GM21576 (cell line): ENCODE results near the gene CDH6.

ENCODE experiments used
- ATAC-seq: cut with Tn5 transposase; IDR thresholded peaks from one replicate; pipeline ENCODE4 v1.9.1; 2021; ENCODE audit warnings: mild to moderate bottlenecking, moderate library complexity; ENCODE audit not compliant: unreplicated experiment

CDH6 gene

GRCh38 chr5:31244921-31245320 is 51.4 kb downstream of the CDH6 start:
- ATAC-seq, result no peak

- ATAC-seq, result no peak
These were observed 53.9 kb downstream of the CDH6 start for GRCh38 chr5:31247381-31247780.

- ATAC-seq, result no peak
These were observed 56.7 kb downstream of the CDH6 start for GRCh38 chr5:31250201-31250600.

GRCh38 chr5:31251032-31251431 is 57.5 kb downstream of the CDH6 start:
- ATAC-seq, result no peak

GRCh38 chr5:31255041-31255440 is 61.6 kb downstream of the CDH6 start:
- ATAC-seq, result no peak

GRCh38 chr5:31268256-31268655 is 74.8 kb downstream of the CDH6 start:
- no peak for ATAC-seq

- no peak for ATAC-seq
These were observed 75.2 kb downstream of the CDH6 start for GRCh38 chr5:31268686-31269085.

- ATAC-seq, result no peak
These were observed 75.8 kb downstream of the CDH6 start for GRCh38 chr5:31269259-31269658.

GRCh38 chr5:31270396-31270795 is 76.9 kb downstream of the CDH6 start:
- ATAC-seq, result no peak

- ATAC-seq, result no peak
These were observed 78.1 kb downstream of the CDH6 start for GRCh38 chr5:31271567-31271966.

- no peak for ATAC-seq
These were observed 79.7 kb downstream of the CDH6 start for GRCh38 chr5:31273161-31273560.

GRCh38 chr5:31273631-31274378 is 80.3 kb downstream of the CDH6 start:
- ATAC-seq, result peak; percentile 83

- ATAC-seq, result no peak
These were observed 86.7 kb downstream of the CDH6 start for GRCh38 chr5:31280210-31280609.

- no peak for ATAC-seq
These were observed 89.8 kb downstream of the CDH6 start for GRCh38 chr5:31283326-31283725.

GRCh38 chr5:31285025-31285424 is 91.5 kb downstream of the CDH6 start:
- no peak for ATAC-seq

GRCh38 chr5:31287985-31288384 is 94.5 kb downstream of the CDH6 start:
- ATAC-seq, result no peak

- ATAC-seq, result no peak
These were observed 95.9 kb downstream of the CDH6 start for GRCh38 chr5:31289429-31289828.

- ATAC-seq, result no peak
These were observed 97.9 kb downstream of the CDH6 start for GRCh38 chr5:31291323-31291854.

GRCh38 chr5:31300501-31300900 is 107.0 kb downstream of the CDH6 start:
- no peak for ATAC-seq

GRCh38 chr5:31301833-31302232 is 108.3 kb downstream of the CDH6 start:
- no peak for ATAC-seq

GRCh38 chr5:31303688-31304087 is 110.2 kb downstream of the CDH6 start:
- no peak for ATAC-seq

- no peak for ATAC-seq
These were observed 124.2 kb downstream of the CDH6 start for GRCh38 chr5:31317665-31318064.

GRCh38 chr5:31319335-31319734 is 125.8 kb downstream of the CDH6 start:
- no peak for ATAC-seq
